ENCODE data around the gene CBX8.

The CBX8 gene

GRCh38 chr17:79796763-79797491 is at the start of gene CBX8:
TSS of gene CBX8 (minus strand) at chr17:79797077. CDS start at chr17:79796998, 79 bp downstream.
- peaks cover 66% of the 10 kb centered on the region for H3K27me3 Mint-ChIP-seq
- peak within 1 kb of the TSS; percentile 89 for H3K27ac Mint-ChIP-seq
- peaks cover 49% of the 10 kb centered on the region for H3K4me1 Mint-ChIP-seq (ENCODE audit: low read depth)
- no peaks in the 10 kb centered on the region for H3K9me3 Mint-ChIP-seq
- H3K4me3 Mint-ChIP-seq, result peak within 1 kb of the TSS; percentile 79
- intact Hi-C loops (cut with micrococcal nuclease), result loop anchor here (1.0 to 2.0 kb wide), 2 partner anchors 8 to 42 kb away; partner anchors contain the start of gene CBX4
- H3K36me3 Mint-ChIP-seq (ENCODE audit: low read depth), result peaks cover 26% of the 10 kb centered on the region

GRCh38 chr17:79845601-79845949 is 48.7 kb upstream of the CBX8 start:
- Mint-ChIP-seq H3K27ac (peak overlapping the region; percentile 79), H3K4me1 (ENCODE audit: low read depth) (peaks cover 51% of the 10 kb centered on the region), H3K4me3 (peak overlapping the region; percentile 55), H3K9me3 (no peaks in the 10 kb centered on the region), H3K36me3 (ENCODE audit: low read depth) (no peaks in the 10 kb centered on the region), H3K27me3 (peaks cover 60% of the 10 kb centered on the region)
- intact Hi-C loops (cut with micrococcal nuclease), result no loop called here

DNA sequence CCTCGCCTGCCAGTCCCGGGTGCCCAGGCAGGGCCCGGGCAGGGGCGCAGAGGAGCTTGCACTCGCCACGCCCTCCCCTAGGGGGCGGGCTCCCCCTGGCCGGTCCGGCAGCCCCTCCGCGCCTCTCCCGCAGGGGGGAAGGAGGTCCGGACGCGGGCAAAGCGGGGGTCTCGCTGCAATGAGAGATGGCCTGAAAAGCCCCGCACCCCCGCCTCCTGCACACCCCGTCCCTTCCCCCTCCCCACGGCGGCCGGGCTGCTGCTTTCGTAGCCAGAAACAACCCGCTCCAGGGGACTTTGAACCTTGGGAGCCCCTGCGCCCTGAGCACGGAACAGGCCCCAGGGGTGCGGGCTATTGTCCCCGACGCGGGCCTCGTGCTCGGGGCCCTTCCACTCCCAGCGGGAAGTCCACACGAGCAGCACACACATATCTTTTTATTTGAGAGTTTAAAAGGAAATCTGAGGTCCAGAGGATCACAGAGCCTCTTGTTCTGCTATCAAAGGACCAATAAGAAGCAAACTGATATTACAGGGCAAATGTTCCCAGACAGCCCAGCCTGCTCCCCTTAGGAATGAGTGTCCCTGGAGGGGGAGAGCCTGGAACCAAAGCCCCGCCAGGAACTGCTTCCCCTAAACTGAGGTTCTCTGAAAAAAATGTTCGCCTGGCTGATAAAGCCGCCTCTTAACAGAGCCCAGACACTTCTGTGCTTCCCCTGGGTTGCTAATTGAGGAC is 48.2 kb upstream of the CBX8 start:
- peak overlapping the region; percentile 79 for H3K27ac Mint-ChIP-seq
- H3K9me3 Mint-ChIP-seq, result no peaks in the 10 kb centered on the region
- H3K36me3 Mint-ChIP-seq (ENCODE audit: low read depth), result no peaks in the 10 kb centered on the region
- intact Hi-C loops (cut with micrococcal nuclease), result no loop called here
- H3K27me3 Mint-ChIP-seq, result peaks cover 64% of the 10 kb centered on the region
- peaks cover 54% of the 10 kb centered on the region for H3K4me1 Mint-ChIP-seq (ENCODE audit: low read depth)
- peak overlapping the region; percentile 55 for H3K4me3 Mint-ChIP-seq

GRCh38 chr17:79843816-79844800 is 47.2 kb upstream of the CBX8 start:
- peak overlapping the region; percentile 71 for H3K27ac Mint-ChIP-seq
- H3K27me3 Mint-ChIP-seq, result peaks cover 62% of the 10 kb centered on the region

GRCh38 chr17:79843474-79843815 is 46.6 kb upstream of the CBX8 start:
- peaks cover 55% of the 10 kb centered on the region for H3K27me3 Mint-ChIP-seq
- peak overlapping the region; percentile 71 for H3K27ac Mint-ChIP-seq
- H3K9me3 Mint-ChIP-seq, result no peaks in the 10 kb centered on the region
- peaks cover 58% of the 10 kb centered on the region for H3K4me1 Mint-ChIP-seq (ENCODE audit: low read depth)
- peaks cover 4% of the 10 kb centered on the region for H3K36me3 Mint-ChIP-seq (ENCODE audit: low read depth)
- H3K4me3 Mint-ChIP-seq, result peak overlapping the region; percentile 80
- intact Hi-C loops (cut with micrococcal nuclease), result no loop called here

More at GRCh38 chr17:79843816-79844800, 47.2 kb upstream of the CBX8 start:
- H3K9me3 Mint-ChIP-seq, result no peaks in the 10 kb centered on the region
- intact Hi-C loops (cut with micrococcal nuclease), result no loop called here
- H3K4me3 Mint-ChIP-seq, result peak overlapping the region; percentile 80
- H3K4me1 Mint-ChIP-seq (ENCODE audit: low read depth), result peaks cover 58% of the 10 kb centered on the region
- no peaks in the 10 kb centered on the region for H3K36me3 Mint-ChIP-seq (ENCODE audit: low read depth)

GRCh38 chr17:79842656-79843473 is 46.0 kb upstream of the CBX8 start:
- Mint-ChIP-seq H3K9me3 (no peaks in the 10 kb centered on the region), H3K4me3 (peak overlapping the region; percentile 80), H3K4me1 (ENCODE audit: low read depth) (peaks cover 63% of the 10 kb centered on the region), H3K36me3 (ENCODE audit: low read depth) (peaks cover 10% of the 10 kb centered on the region), H3K27ac (peak overlapping the region; percentile 71), H3K27me3 (peaks cover 49% of the 10 kb centered on the region)
- intact Hi-C loops (cut with micrococcal nuclease), result no loop called here

DNA sequence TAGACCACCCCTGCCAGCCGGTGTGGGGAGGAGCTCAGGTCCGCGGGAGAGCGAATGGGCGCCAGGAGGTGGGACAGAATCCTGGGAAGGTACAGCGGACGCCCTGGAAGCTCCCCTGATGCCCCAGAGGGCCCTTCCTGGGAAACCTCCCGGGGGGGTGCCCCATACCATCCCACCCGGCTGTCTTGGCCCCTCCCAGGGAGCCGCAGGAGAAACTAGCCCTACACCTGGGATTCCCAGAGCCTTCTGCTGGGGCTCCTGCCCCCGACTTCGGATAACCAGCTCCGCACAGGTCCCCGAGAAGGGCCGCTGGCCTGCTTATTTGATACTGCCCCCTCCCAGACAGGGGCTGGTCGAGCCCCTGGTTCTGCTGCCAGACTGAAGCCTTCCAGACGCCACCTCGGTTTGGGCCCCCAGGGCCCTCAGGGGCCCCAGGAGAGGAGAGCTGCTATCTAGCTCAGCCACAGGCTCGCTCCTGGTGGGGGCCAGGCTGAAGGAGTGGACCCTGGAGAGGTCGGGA is 45.3 kb upstream of the CBX8 start:
- peaks cover 43% of the 10 kb centered on the region for H3K27me3 Mint-ChIP-seq
- no peaks in the 10 kb centered on the region for H3K9me3 Mint-ChIP-seq
- H3K36me3 Mint-ChIP-seq (ENCODE audit: low read depth), result peaks cover 17% of the 10 kb centered on the region
- peaks cover 70% of the 10 kb centered on the region for H3K4me1 Mint-ChIP-seq (ENCODE audit: low read depth)
- no peak overlapping the region for H3K4me3 Mint-ChIP-seq
- H3K27ac Mint-ChIP-seq, result peak overlapping the region; percentile 68
- intact Hi-C loops (cut with micrococcal nuclease), result no loop called here

GRCh38 chr17:79841369-79842135 is 44.7 kb upstream of the CBX8 start:
- Mint-ChIP-seq H3K27ac (peak overlapping the region; percentile 68), H3K4me1 (ENCODE audit: low read depth) (peaks cover 76% of the 10 kb centered on the region), H3K27me3 (peaks cover 43% of the 10 kb centered on the region), H3K36me3 (ENCODE audit: low read depth) (peaks cover 23% of the 10 kb centered on the region), H3K9me3 (no peaks in the 10 kb centered on the region), H3K4me3 (no peak overlapping the region)
- intact Hi-C loops (cut with micrococcal nuclease), result no loop called here

DNA sequence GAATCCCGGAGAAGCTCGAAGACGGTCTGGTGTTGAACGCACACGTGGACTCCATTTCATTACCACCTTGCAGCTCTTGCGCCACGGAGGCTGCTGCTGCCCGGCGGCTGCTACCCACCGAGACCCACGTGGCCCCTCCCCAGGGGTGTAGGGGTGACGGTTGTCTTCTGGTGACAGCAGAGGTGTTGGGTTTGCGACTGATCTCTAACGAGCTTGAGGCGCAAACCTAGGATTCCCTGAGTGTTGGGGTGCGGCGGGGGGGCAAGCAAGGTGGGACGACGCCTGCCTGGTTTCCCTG is 44.1 kb upstream of the CBX8 start:
- H3K4me1 Mint-ChIP-seq (ENCODE audit: low read depth), result peaks cover 78% of the 10 kb centered on the region
- no peak overlapping the region for H3K4me3 Mint-ChIP-seq
- peaks cover 27% of the 10 kb centered on the region for H3K36me3 Mint-ChIP-seq (ENCODE audit: low read depth)
- intact Hi-C loops (cut with micrococcal nuclease), result no loop called here
- H3K27ac Mint-ChIP-seq, result no peak overlapping the region
- H3K27me3 Mint-ChIP-seq, result peaks cover 41% of the 10 kb centered on the region
- no peaks in the 10 kb centered on the region for H3K9me3 Mint-ChIP-seq

DNA sequence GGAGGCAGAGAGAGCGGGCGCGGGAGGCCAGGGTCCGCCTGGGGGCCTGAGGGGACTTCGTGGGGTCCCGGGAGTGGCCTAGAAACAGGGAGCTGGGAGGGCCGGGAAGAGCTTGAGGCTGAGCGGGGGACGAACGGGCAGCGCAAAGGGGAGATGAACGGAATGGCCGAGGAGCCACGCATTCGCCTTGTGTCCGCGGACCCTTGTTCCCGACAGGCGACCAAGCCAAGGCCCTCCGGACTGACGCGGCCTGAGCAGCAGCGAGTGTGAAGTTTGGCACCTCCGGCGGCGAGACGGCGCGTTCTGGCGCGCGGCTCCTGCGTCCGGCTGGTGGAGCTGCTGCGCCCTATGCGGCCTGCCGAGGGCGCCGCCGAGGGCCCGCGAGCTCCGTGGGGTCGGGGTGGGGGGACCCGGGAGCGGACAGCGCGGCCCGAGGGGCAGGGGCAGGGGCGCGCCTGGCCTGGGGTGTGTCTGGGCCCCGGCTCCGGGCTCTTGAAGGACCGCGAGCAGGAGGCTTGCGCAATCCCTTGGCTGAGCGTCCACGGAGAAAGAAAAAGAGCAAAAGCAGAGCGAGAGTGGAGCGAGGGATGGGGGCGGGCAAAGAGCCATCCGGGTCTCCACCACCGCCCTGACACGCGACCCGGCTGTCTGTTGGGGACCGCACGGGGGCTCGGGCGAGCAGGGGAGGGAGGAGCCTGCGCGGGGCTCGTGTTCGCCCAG is 43.6 kb upstream of the CBX8 start:
- Mint-ChIP-seq H3K4me3 (peak overlapping the region; percentile 59), H3K36me3 (ENCODE audit: low read depth) (peaks cover 32% of the 10 kb centered on the region), H3K27me3 (peaks cover 41% of the 10 kb centered on the region), H3K27ac (peak overlapping the region; percentile 93), H3K4me1 (ENCODE audit: low read depth) (peaks cover 78% of the 10 kb centered on the region), H3K9me3 (no peaks in the 10 kb centered on the region)
- intact Hi-C loops (cut with micrococcal nuclease), result no loop called here

DNA sequence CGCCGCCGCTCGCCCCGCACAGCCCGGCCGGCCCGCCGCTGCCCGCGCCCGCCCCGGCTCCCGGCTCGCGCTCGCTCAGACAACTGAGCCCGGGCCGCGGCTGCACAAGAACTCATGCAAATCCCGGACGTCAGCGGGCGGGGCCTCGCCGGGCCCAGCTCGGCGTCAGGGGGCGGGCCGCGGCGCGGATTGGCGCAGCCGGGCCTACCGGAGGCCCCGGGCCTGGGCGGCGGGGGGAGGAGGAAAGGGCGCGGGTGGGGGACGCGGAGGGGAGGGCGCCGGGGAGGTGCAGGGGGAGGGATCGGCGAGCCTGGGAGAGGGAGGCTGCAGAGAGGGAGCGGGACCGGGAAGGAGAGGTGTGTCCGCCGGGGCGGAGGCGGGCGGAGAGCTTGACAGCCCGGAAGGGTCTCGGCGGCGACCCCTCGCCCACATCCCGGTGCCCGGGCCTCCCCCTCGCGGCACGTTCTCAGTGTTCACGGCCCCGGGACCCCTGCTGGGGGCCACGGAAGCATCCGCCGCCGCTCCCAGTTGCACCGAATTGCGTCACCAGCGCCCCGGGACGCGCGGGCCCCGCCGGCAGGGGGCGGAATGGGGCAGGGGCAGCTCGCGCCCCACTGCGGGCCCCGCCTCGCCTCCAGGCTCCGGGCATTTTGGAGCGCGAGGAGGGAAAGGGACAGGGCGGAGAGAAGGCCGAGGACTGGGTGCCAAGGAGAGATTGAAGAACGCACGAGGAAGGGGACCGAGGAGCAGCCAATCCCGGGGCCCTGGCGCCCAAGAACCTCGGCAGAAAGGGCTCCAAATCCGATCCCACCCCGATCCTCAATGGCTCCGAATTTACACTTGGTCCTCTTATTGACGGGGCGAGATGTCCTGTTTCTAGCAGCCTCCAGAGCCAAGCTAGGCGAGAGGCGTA is 42.7 kb upstream of the CBX8 start, which contains the start of gene CBX4:
Gene CBX4, minus strand, starts transcription at position 85 of the 913 bp plus-strand sequence. CDS start 189 bp downstream, outside the sequence.
- peak within 1 kb of the TSS; percentile 93 for H3K27ac Mint-ChIP-seq
- peaks cover 40% of the 10 kb centered on the region for H3K36me3 Mint-ChIP-seq (ENCODE audit: low read depth)
- intact Hi-C loops (cut with micrococcal nuclease), result loop anchor here (2.0 kb wide), 1 partner anchor 43 kb away; the partner anchor contains the start of gene CBX8
- peak within 1 kb of the TSS; percentile 92 for H3K4me3 Mint-ChIP-seq
- H3K9me3 Mint-ChIP-seq, result no peaks in the 10 kb centered on the region
- H3K4me1 Mint-ChIP-seq (ENCODE audit: low read depth), result peaks cover 78% of the 10 kb centered on the region
- H3K27me3 Mint-ChIP-seq, result peaks cover 41% of the 10 kb centered on the region
